Measurements from ENCODE around the gene COL20A1. TPM values are rescaled to one million over a fixed set of nuclear protein-coding genes. Genes with fewer than 3 reads are reported as not detected.

The COL20A1 gene
- total and polyA plus RNA-seq, 2 of the 13 experiments (the other 11 are each of a cell fraction or from before 2014, with no cell fraction given) = not detected

DNA sequence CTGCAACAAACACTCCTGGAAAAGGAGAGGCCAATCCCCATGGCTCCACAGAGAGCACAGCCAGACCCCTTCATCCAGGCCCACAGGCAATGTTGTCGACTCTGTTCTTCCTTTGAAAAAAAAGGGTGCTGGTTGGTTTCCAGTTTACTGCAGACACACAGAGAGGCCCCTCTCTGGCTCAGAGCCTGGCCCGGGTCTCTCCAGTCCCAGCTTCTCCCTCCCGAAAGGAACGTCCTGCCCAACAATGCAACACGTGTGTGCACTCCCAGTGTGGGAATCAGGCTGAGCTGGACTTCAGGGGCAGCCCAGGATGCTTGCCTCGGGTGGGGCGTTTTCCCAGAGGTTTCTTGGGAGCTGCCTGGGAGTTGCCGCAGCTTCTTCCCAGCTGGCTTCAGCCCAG, 34.2 kb upstream of the COL20A1 start:
- no TSS peak for BruUV-seq (replicated peaks)
- no peaks in the 10 kb centered on the region for H3K79me2 ChIP-seq (ENCODE audit: insufficient read depth, low read length)
- no peaks in the 10 kb centered on the region for H3K9me3 ChIP-seq (ENCODE audit: low read length)
- peaks cover 49% of the 10 kb centered on the region for H3K4me1 ChIP-seq (ENCODE audit: insufficient read depth, low read length)
- ChIA-PET CTCF (ENCODE audit: low intra/inter-chr PET ratio, low total read pairs) (no interaction called here), POLR2A (no interaction called here)
- in situ Hi-C loops (cut with HindIII; ENCODE audit: extremely low pct_ligation_motif_present, low pct_unique_long_range_greater_than_20kb) = no loop called here
- 25% methylated on average over 8 of the region's 8 CpGs for WGBS (ENCODE audit: low lambda C conversion rate)
- H2AFZ ChIP-seq (ENCODE audit: low read length) = no peak overlapping the region
- ATAC-seq (no peak), FAIRE-seq (no peak), DNase-seq (ENCODE audit: low spot score) (no peak)
- no peak overlapping the region for H3K4me3 ChIP-seq (replicated peaks in 1 of 3; ENCODE audit: insufficient read depth in 1 of 3, low read depth in 2 of 3, low read length in 3 of 3)
- no peak overlapping the region for H3K27ac ChIP-seq (ENCODE audit: extremely low read length, insufficient read depth, low read length)
- H3K36me3 ChIP-seq (replicated peaks in 1 of 2; ENCODE audit: control insufficient read depth in 1 of 2, insufficient read depth in 2 of 2, low read length in 2 of 2) = no peaks in the 10 kb centered on the region
- peaks cover 30 to 82% of the 10 kb centered on the region in 2 experiments for H3K27me3 ChIP-seq (ENCODE audit: control insufficient read depth in 1 of 2, insufficient read depth in 2 of 2, low read length in 2 of 2)
- no peak overlapping the region for H3K4me2 ChIP-seq (ENCODE audit: low read depth, low read length)
- no peak overlapping the region for H3K9ac ChIP-seq (ENCODE audit: insufficient read depth, low read depth, low read length)
- intact Hi-C loops (cut with micrococcal nuclease; ENCODE audit: unreplicated experiment) = no loop called here
- H4K20me1 ChIP-seq (ENCODE audit: insufficient read depth, low read length) = peaks cover 5% of the 10 kb centered on the region; the same call in 1 of the 2 replicates
- TF ChIP-seq KIAA2018 (CRISPR knock-in tag; IDR thresholded peaks at IDR 0.05; ENCODE audit: borderline replicate concordance) = no peak
- TF ChIP-seq SOX13 (IDR thresholded peaks at IDR 0.05) = no peak
- no peak for TF ChIP-seq SOX13 (CRISPR knock-in tag; conservative IDR thresholded peaks at IDR 0.05 in 1 of 2, IDR thresholded peaks at IDR 0.05 in 1 of 2)
- no peak for TF ChIP-seq SP5 (CRISPR knock-in tag; IDR thresholded peaks at IDR 0.05; ENCODE audit: borderline replicate concordance, low read depth)
- TF ChIP-seq RBM39 (IDR thresholded peaks at IDR 0.05; ENCODE audit: low read depth, low read length, poor library complexity, severe bottlenecking) = no peak
- TF ChIP-seq MAFF (IDR thresholded peaks at IDR 0.05; ENCODE audit: low read depth, low read length) = no peak
- TF ChIP-seq MTA3 (CRISPR knock-in tag; IDR thresholded peaks at IDR 0.05) = no peak
- no peak for TF ChIP-seq SIN3A (IDR thresholded peaks at IDR 0.05; ENCODE audit: borderline replicate concordance, low read depth, low read length)
- TF ChIP-seq AKNA (CRISPR knock-in tag; IDR thresholded peaks at IDR 0.05; ENCODE audit: borderline replicate concordance) = no peak
- no peak for TF ChIP-seq POLR2G (IDR thresholded peaks at IDR 0.05; ENCODE audit: low read depth, low read length)
- no peak for TF ChIP-seq ZNF563 (CRISPR knock-in tag; IDR thresholded peaks at IDR 0.05)
- TF ChIP-seq NR2F2 (IDR thresholded peaks at IDR 0.05; ENCODE audit: borderline replicate concordance, low read depth) = no peak
- TF ChIP-seq RFXANK (CRISPR knock-in tag; IDR thresholded peaks at IDR 0.05) = no peak
